ENCODE measurements around the gene SOCS3. TPM values are rescaled to one million over a fixed set of nuclear protein-coding genes. Genes with fewer than 3 reads are reported as not detected.

The SOCS3 gene, protein sequence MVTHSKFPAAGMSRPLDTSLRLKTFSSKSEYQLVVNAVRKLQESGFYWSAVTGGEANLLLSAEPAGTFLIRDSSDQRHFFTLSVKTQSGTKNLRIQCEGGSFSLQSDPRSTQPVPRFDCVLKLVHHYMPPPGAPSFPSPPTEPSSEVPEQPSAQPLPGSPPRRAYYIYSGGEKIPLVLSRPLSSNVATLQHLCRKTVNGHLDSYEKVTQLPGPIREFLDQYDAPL
- total RNA-seq = 75.4 and 76.3 TPM in 2 replicates

- peaks cover 33% of the 10 kb centered on the region for H3K36me3 Mint-ChIP-seq (ENCODE audit: low read depth)
- no peaks in the 10 kb centered on the region for H3K9me3 Mint-ChIP-seq
- peak within 1 kb of the TSS; percentile 93 for H3K27ac Mint-ChIP-seq
- peak within 1 kb of the TSS; percentile 94 for H3K4me3 Mint-ChIP-seq
- peaks cover 52% of the 10 kb centered on the region for H3K4me1 Mint-ChIP-seq (ENCODE audit: low read depth)
- H3K27me3 Mint-ChIP-seq (ENCODE audit: insufficient read depth) = no peaks in the 10 kb centered on the region
- intact Hi-C loops (cut with micrococcal nuclease) = loop anchor here (1.0 to 5.0 kb wide), 5 partner anchors 18 to 228 kb away; partner anchors contain the start of genes PGS1 and TMC8
- DNase-seq (ENCODE audit: low spot score) = peak; percentile 99
Observed at GRCh38 chr17:78359997-78360370, at the start of gene SOCS3. Gene SOCS3, minus strand, starts transcription at chr17:78360077. Its CDS starts 982 bp downstream, at chr17:78359095.

- Mint-ChIP-seq H3K36me3 (ENCODE audit: low read depth) (peaks cover 33% of the 10 kb centered on the region), H3K27ac (peak overlapping the region; percentile 55)
Observed at GRCh38 chr17:78409191-78409928, 49.5 kb upstream of the SOCS3 start.

DNA sequence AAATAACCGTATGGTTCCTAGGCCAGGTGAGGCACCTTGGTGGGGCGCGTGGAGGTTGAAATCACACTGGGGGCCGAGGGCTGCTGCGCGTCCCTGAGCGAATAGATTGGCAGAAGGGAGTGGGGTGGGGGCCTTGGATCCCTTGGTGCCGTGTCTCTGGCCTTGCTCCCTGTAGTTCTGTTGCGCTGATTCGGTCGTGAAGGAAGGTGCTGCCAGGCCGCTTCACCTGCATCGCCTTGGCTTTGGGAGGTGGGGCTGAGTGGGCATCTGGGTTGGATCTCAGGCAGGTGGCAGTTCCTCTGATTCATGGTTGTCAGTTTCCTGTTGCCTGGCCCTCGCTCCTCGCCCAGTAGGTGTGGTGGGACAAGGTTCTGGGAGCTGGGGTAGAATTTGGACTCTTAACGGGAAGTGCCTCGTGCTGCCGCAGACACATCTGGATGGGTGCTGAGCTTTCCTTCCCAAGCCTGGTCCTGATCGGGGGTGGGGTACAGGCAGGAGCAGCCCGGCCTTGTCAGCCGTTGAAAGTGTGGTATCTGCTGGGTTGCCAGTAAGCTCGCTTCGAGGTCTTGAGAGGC is 48.7 kb upstream of the SOCS3 start:
- intact Hi-C loops (cut with micrococcal nuclease) = no loop called here
- no peak for DNase-seq (ENCODE audit: low spot score)
- H3K4me1 Mint-ChIP-seq (ENCODE audit: low read depth) = peaks cover 66% of the 10 kb centered on the region
- H3K36me3 Mint-ChIP-seq (ENCODE audit: low read depth) = peaks cover 36% of the 10 kb centered on the region
- no peaks in the 10 kb centered on the region for H3K9me3 Mint-ChIP-seq
- peak overlapping the region; percentile 6 for H3K4me3 Mint-ChIP-seq
- H3K27ac Mint-ChIP-seq = peak overlapping the region; percentile 74
- H3K27me3 Mint-ChIP-seq (ENCODE audit: insufficient read depth) = no peaks in the 10 kb centered on the region

More at GRCh38 chr17:78409191-78409928, 49.5 kb upstream of the SOCS3 start:
- no peaks in the 10 kb centered on the region for H3K9me3 Mint-ChIP-seq
- peak overlapping the region; percentile 35 for H3K4me3 Mint-ChIP-seq
- no peaks in the 10 kb centered on the region for H3K27me3 Mint-ChIP-seq (ENCODE audit: insufficient read depth)
- DNase-seq (ENCODE audit: low spot score) = no peak
- intact Hi-C loops (cut with micrococcal nuclease) = no loop called here
- H3K4me1 Mint-ChIP-seq (ENCODE audit: low read depth) = peaks cover 74% of the 10 kb centered on the region

DNA sequence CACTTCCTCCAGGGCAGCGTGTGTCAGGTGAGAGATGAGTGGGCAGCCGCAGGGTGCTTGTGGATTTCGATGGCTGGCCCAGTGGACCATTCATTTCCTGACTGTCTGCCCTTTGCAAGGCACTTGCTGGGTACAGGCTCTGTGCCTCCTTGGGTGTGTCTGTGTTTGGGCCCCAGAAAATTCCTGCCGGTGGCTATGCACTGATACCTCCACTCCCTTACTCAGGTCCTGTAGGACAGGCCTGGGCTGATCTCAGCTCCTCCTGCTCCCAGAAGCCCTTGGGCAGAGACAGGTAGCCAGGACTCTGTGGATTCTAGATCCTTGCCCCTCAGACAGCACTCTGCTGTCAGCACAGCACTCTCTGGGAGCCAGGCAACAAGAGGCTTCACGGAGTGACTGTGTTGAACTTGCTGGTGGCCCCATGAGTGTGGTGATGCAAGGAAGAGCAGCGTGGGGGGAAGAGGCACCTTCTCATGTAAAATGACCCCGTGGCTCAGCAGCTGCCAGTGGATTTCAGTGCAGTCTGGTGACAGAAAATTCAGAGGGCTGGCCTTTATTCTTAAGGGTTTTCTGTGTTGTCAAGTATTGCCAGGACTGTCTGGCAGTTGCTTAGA is 47.6 kb upstream of the SOCS3 start:
- Mint-ChIP-seq H3K27me3 (ENCODE audit: insufficient read depth) (no peaks in the 10 kb centered on the region), H3K27ac (peak overlapping the region; percentile 74), H3K4me3 (no peak overlapping the region), H3K9me3 (no peaks in the 10 kb centered on the region), H3K36me3 (ENCODE audit: low read depth) (peaks cover 44% of the 10 kb centered on the region), H3K4me1 (ENCODE audit: low read depth) (peaks cover 56% of the 10 kb centered on the region)
- intact Hi-C loops (cut with micrococcal nuclease) = no loop called here
- DNase-seq (ENCODE audit: low spot score) = no peak

- DNase-seq (ENCODE audit: low spot score) = no peak
- Mint-ChIP-seq H3K27me3 (ENCODE audit: insufficient read depth) (no peaks in the 10 kb centered on the region), H3K9me3 (no peaks in the 10 kb centered on the region), H3K4me1 (ENCODE audit: low read depth) (peaks cover 50% of the 10 kb centered on the region), H3K36me3 (ENCODE audit: low read depth) (peaks cover 46% of the 10 kb centered on the region), H3K27ac (peak overlapping the region; percentile 74), H3K4me3 (no peak overlapping the region)
- intact Hi-C loops (cut with micrococcal nuclease) = no loop called here
Observed at GRCh38 chr17:78406920-78407319, 47.0 kb upstream of the SOCS3 start.

GRCh38 chr17:78406396-78406795 is 46.5 kb upstream of the SOCS3 start:
- peak overlapping the region; percentile 7 for H3K4me3 Mint-ChIP-seq
- no peaks in the 10 kb centered on the region for H3K27me3 Mint-ChIP-seq (ENCODE audit: insufficient read depth)
- intact Hi-C loops (cut with micrococcal nuclease) = no loop called here
- H3K27ac Mint-ChIP-seq = peak overlapping the region; percentile 65
- H3K4me1 Mint-ChIP-seq (ENCODE audit: low read depth) = peaks cover 47% of the 10 kb centered on the region
- peaks cover 43% of the 10 kb centered on the region for H3K36me3 Mint-ChIP-seq (ENCODE audit: low read depth)
- DNase-seq (ENCODE audit: low spot score) = no peak
- H3K9me3 Mint-ChIP-seq = no peaks in the 10 kb centered on the region

GRCh38 chr17:78403822-78404221 is 43.9 kb upstream of the SOCS3 start:
- peaks cover 49% of the 10 kb centered on the region for H3K36me3 Mint-ChIP-seq (ENCODE audit: low read depth)
- H3K27me3 Mint-ChIP-seq (ENCODE audit: insufficient read depth) = no peaks in the 10 kb centered on the region
- H3K9me3 Mint-ChIP-seq = no peaks in the 10 kb centered on the region
- H3K4me3 Mint-ChIP-seq = no peak overlapping the region
- peaks cover 27% of the 10 kb centered on the region for H3K4me1 Mint-ChIP-seq (ENCODE audit: low read depth)
- no peak for DNase-seq (ENCODE audit: low spot score)
- H3K27ac Mint-ChIP-seq = no peak overlapping the region
- intact Hi-C loops (cut with micrococcal nuclease) = no loop called here

- no peak for DNase-seq (ENCODE audit: low spot score)
- no peaks in the 10 kb centered on the region for H3K9me3 Mint-ChIP-seq
- peak overlapping the region; percentile 40 for H3K27ac Mint-ChIP-seq
- H3K4me3 Mint-ChIP-seq = no peak overlapping the region
- intact Hi-C loops (cut with micrococcal nuclease) = no loop called here
- no peaks in the 10 kb centered on the region for H3K27me3 Mint-ChIP-seq (ENCODE audit: insufficient read depth)
- H3K36me3 Mint-ChIP-seq (ENCODE audit: low read depth) = peaks cover 58% of the 10 kb centered on the region
- H3K4me1 Mint-ChIP-seq (ENCODE audit: low read depth) = peaks cover 7% of the 10 kb centered on the region
Observed at GRCh38 chr17:78401891-78402290, 42.0 kb upstream of the SOCS3 start.

- Mint-ChIP-seq H3K4me3 (no peak overlapping the region), H3K9me3 (no peaks in the 10 kb centered on the region), H3K36me3 (ENCODE audit: low read depth) (peaks cover 61% of the 10 kb centered on the region), H3K4me1 (ENCODE audit: low read depth) (peaks cover 5% of the 10 kb centered on the region), H3K27ac (no peak overlapping the region), H3K27me3 (ENCODE audit: insufficient read depth) (no peaks in the 10 kb centered on the region)
- intact Hi-C loops (cut with micrococcal nuclease) = no loop called here
- DNase-seq (ENCODE audit: low spot score) = no peak
Observed at GRCh38 chr17:78401246-78401645, 41.4 kb upstream of the SOCS3 start.

DNA sequence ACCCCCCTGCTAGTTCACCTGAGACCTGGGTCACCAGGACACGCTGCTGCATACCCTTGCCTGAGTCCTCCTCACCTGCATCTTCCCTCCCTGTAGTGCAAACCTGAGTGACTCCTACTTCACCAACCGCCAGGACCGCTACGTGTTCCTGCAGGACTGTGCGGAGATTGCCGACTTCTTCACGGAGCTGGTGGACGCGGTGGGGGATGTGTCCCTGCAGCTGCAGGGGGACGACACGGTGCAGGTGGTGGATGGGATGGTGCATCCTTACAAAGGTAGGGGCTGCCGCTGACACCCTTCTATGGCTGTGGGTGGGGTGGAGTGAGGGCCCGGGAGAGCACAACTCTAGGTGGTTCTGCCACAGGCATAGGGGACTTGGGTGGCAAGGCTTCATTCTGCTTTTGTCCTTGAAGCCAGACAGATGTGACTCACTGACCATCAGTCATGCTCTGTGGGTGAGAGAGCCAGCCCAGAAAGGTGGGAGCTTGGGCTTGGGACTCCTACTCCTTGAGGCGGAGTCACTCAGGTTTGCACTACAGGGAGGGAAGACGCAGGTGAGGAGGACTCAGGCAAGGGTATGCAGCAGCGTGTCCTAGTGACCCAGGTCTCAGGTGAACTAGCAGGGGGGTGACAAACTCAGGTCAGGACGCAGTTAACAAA is 40.8 kb upstream of the SOCS3 start:
- intact Hi-C loops (cut with micrococcal nuclease) = no loop called here

DNA sequence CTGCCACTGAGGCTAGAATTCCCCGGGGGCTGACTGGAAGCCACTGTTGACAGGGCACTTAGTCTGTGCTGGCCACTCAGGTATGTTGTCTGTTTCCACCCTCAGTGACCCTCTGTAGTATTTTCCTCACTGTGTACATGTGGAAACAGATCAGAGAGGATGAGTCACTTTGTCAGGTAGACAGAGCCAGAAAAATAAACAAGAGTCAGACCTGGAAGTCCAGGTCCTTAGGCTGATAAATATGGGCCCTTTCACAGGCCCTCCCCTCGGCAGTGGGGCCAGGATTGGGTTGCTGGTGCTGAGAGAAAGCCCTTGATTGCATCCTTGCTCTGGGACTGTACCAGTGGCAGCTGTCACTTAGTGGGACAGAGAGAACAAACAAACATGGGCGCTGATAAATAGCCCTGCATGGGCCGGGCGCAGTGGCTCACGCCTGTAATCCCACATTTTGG is 39.8 kb upstream of the SOCS3 start:
- peaks cover 63% of the 10 kb centered on the region for H3K36me3 Mint-ChIP-seq (ENCODE audit: low read depth)
- H3K4me1 Mint-ChIP-seq (ENCODE audit: low read depth) = peaks cover 8% of the 10 kb centered on the region
- H3K9me3 Mint-ChIP-seq = no peaks in the 10 kb centered on the region
- no peak overlapping the region for H3K27ac Mint-ChIP-seq
- no peak overlapping the region for H3K4me3 Mint-ChIP-seq
- H3K27me3 Mint-ChIP-seq (ENCODE audit: insufficient read depth) = no peaks in the 10 kb centered on the region
- intact Hi-C loops (cut with micrococcal nuclease) = no loop called here
- DNase-seq (ENCODE audit: low spot score) = no peak

More for the DNA sequence above, 40.8 kb upstream of the SOCS3 start:
- DNase-seq (ENCODE audit: low spot score) = no peak
- Mint-ChIP-seq H3K27me3 (ENCODE audit: insufficient read depth) (no peaks in the 10 kb centered on the region), H3K4me3 (no peak overlapping the region), H3K36me3 (ENCODE audit: low read depth) (peaks cover 63% of the 10 kb centered on the region), H3K27ac (no peak overlapping the region), H3K9me3 (no peaks in the 10 kb centered on the region), H3K4me1 (ENCODE audit: low read depth) (peaks cover 8% of the 10 kb centered on the region)

DNA sequence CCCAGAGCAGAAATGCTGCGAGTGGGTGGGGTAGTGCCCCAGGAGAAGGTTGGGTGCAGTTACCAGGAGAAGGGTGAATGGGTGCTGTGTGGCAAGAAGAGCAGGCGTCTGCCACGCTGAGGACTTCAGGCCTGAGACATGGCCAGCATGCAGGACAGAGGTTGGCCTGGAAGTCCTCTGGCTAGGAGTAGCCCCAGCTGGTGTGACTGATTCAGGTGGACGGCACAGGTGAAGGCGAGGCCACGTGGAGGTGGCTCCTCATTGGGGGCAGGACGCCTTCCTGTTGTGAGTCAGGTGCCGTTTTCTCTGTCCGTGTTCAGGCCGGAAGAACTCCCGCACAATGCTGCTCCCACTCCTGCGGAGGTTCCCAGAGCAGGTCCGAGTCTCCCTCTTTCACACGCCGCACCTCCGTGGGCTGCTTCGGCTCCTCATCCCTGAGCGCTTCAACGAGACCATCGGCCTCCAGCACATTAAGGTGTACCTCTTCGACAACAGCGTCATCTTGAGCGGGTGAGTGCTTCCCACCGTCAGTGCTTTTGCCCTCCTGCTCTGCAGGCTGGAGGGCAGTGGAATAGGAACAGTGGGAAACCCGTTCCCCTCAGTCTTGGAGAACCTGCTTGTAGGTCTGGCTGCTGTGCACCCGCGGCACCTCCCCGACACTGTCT is 39.3 kb upstream of the SOCS3 start:
- no peak overlapping the region for H3K27ac Mint-ChIP-seq
- intact Hi-C loops (cut with micrococcal nuclease) = no loop called here
- no peaks in the 10 kb centered on the region for H3K27me3 Mint-ChIP-seq (ENCODE audit: insufficient read depth)
- peaks cover 62% of the 10 kb centered on the region for H3K36me3 Mint-ChIP-seq (ENCODE audit: low read depth)
- DNase-seq (ENCODE audit: low spot score) = no peak
- H3K4me1 Mint-ChIP-seq (ENCODE audit: low read depth) = peaks cover 8% of the 10 kb centered on the region
- no peak overlapping the region for H3K4me3 Mint-ChIP-seq
- no peaks in the 10 kb centered on the region for H3K9me3 Mint-ChIP-seq
